Esophagus muscularis mucosa (tissue), 4 donors: ENCODE measurements around the gene NQO2. TPM values are rescaled to one million over a fixed set of nuclear protein-coding genes. Genes with fewer than 3 reads are reported as not detected.
"Not testable (repeated sequence)": the region's sequence is repeated elsewhere in the genome, so short reads cannot be mapped to it uniquely, and the experiment has no call there.

ENCODE experiments used
- DNase-seq: peaks from one replicate; pipeline ENCODE4 v3.0.0-alpha.2; 2017; ENCODE audit errors: extremely low spot score
- H3K27ac ChIP-seq, 4 donors: fragments of 200-600 bp; sonication (generic); replicated peaks in 1 of 4; 1 replicate in 3 of 4; 2 replicates in 1 of 4; pipeline ENCODE4 v1.5.1; 2016 to 2019; ENCODE audit warnings: mild to moderate bottlenecking in 1 of 4
- H3K27me3 ChIP-seq, 4 donors: fragments of 200-600 bp; sonication (generic); one replicate each; pipeline versions ENCODE4 v1.5.1 to v1.6.0; 2016 to 2019
- H3K36me3 ChIP-seq, 4 donors: fragments of 200-600 bp; sonication (generic); one replicate each; pipeline ENCODE4 v1.5.1; 2016 to 2019
- H3K4me1 ChIP-seq, 4 donors: fragments of 200-600 bp; sonication (generic); one replicate each; pipeline ENCODE4 v1.5.1; 2016 to 2019
- H3K4me3 ChIP-seq, 4 donors: fragments of 200-600 bp; sonication (generic); 1 replicate in 2 of 4; 2 replicates in 2 of 4; pipeline ENCODE4 v1.5.1; 2016 to 2019; ENCODE audit warnings: mild to moderate bottlenecking in 4 of 4, moderate library complexity in 1 of 4
- H3K9me3 ChIP-seq, 4 donors: fragments of 200-600 bp; sonication (generic); 1 replicate in 3 of 4; 2 replicates in 1 of 4; pipeline ENCODE4 v1.5.1; 2016 to 2019
- EP300 ChIP-seq: sonication (generic); formaldehyde crosslinking; IDR thresholded peaks from one replicate; pipeline ENCODE4 v1.6.1; 2017; ENCODE audit warnings: antibody characterized with exemption
- POLR2A ChIP-seq: fragments of 450-650 bp; IDR thresholded peaks from one replicate; pipeline ENCODE4 v1.6.1; 2017; ENCODE audit warnings: antibody characterized with exemption, moderate library complexity, mild to moderate bottlenecking, low read depth
- POLR2AphosphoS5 ChIP-seq, 2 donors: sonication (generic); formaldehyde crosslinking; IDR thresholded peaks; one replicate each; pipeline ENCODE4 v1.6.1; 2017; ENCODE audit warnings: antibody characterized with exemption in 2 of 2
- WGBS: methylation state at CpG from one replicate; pipeline ENCODE4 v1.1.5; 2018; 5-methylcytosine and 5-hydroxymethylcytosine counted together
- intact Hi-C: fragments of 100-400 bp; cut with DNase I; formaldehyde crosslinking; loops from one replicate; pipeline ENCODE4 v1.15.1; 2023
- total RNA-seq, 4 donors: library from RNA; depleted of rRNA; stranded (reverse); fragments of >200 nt; gene quantifications; one replicate each; pipeline versions ENCODE4 v1.1.0 to v1.2.1, GENCODE V29; 2016
- TF ChIP-seq, protein P1 (sequence below), 3 experiments: fragments of 200-600 bp in 2 of 3; fragments of 450-650 bp in 1 of 3; sonication (generic) in 2 of 3; IDR thresholded peaks; one replicate each; pipeline ENCODE4 v1.5.1; 2017 to 2019; ENCODE audit warnings: antibody characterized with exemption in 3 of 3, mild to moderate bottlenecking in 2 of 3, moderate library complexity in 1 of 3

NQO2 gene
- total RNA-seq, 4 donors from 2014 or later: 22.9 to 31.3 (median 27.2) TPM

DNA sequence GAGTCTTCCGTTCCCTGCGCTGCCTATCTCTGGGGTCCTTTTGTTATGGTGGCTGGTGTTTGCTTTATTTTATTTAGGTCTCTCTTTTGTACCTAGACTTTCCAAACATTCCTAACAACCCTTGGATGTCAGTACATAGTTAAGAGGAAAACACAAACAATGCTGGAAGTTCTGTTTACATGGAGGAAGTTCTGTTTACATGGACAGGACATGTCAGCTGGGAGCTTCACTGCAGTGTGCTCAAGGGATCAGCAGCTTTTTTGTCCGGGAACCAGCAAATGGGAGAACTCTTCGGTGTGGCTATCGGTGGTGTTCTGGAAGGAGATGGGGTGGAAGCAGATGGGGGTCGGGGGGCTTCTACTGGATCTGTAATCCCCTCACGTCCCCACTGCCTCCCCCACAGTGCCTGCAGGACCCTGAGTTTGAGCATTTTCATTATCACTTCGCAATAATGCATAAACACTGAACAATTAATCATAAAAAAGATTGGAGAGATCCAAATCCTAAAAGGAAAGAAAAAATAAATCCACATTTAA lies 31.0 kb upstream of the NQO2 start:
- no peaks in the 10 kb centered on the region for H3K27me3 ChIP-seq
- no peak overlapping the region for H3K4me3 ChIP-seq
- H3K9me3 ChIP-seq: no peaks in the 10 kb centered on the region
- intact Hi-C loops: no loop called here
- DNase-seq: no peak
- TF ChIP-seq POLR2A (no peak), EP300 (no peak)
- WGBS: 74% methylated on average over 8 of the region's 8 CpGs
- H3K4me1 ChIP-seq: peaks cover 11 to 50% (median 49%) of the 10 kb centered on the region in 4 donors
- peak overlapping the region; percentile 58 to 99 (median 96) for H3K27ac ChIP-seq
- peaks cover 0 to 6% (median 0%) of the 10 kb centered on the region in 4 donors for H3K36me3 ChIP-seq

DNA sequence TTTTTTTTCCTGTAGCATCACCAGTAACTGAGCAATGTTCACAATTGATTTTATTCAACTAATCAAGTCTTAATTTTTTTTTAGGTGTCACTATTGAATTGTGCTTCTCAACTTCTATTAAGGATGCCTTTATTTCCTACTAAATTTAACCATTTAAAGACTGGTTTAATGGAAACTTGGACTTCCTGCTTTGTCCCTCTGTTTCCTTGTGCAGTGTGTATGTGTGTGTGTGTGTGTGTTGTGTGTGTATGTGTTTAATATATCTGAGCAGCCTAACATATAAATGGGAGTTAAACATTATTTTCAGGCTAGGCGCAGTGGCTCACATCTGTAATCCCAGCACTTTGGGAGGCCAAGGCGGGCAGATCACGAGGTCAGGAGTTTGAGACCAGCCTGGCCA lies 30.1 kb upstream of the NQO2 start:
- WGBS: 91% methylated on average over 3 of the region's 3 CpGs
- TF ChIP-seq EP300: no peak
- TF ChIP-seq POLR2AphosphoS5 (IDR thresholded peaks at IDR 0.05): no peak
- TF ChIP-seq POLR2A: no peak
- TF ChIP-seq, protein P1, sequence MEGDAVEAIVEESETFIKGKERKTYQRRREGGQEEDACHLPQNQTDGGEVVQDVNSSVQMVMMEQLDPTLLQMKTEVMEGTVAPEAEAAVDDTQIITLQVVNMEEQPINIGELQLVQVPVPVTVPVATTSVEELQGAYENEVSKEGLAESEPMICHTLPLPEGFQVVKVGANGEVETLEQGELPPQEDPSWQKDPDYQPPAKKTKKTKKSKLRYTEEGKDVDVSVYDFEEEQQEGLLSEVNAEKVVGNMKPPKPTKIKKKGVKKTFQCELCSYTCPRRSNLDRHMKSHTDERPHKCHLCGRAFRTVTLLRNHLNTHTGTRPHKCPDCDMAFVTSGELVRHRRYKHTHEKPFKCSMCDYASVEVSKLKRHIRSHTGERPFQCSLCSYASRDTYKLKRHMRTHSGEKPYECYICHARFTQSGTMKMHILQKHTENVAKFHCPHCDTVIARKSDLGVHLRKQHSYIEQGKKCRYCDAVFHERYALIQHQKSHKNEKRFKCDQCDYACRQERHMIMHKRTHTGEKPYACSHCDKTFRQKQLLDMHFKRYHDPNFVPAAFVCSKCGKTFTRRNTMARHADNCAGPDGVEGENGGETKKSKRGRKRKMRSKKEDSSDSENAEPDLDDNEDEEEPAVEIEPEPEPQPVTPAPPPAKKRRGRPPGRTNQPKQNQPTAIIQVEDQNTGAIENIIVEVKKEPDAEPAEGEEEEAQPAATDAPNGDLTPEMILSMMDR (IDR thresholded peaks at IDR 0.05): no peak
- Histone ChIP-seq H3K4me1 (peaks cover 10 to 50% (median 48%) of the 10 kb centered on the region in 4 donors), H3K4me3 (peak overlapping the region in 2 of 4 donors; percentile 72 to 91), H3K27me3 (no peaks in the 10 kb centered on the region), H3K36me3 (peaks cover 0 to 6% (median 0%) of the 10 kb centered on the region in 4 donors), H3K27ac (peak overlapping the region; percentile 95 to 99 (median 98)), H3K9me3 (no peaks in the 10 kb centered on the region)
- DNase-seq: no peak
- intact Hi-C loops: no loop called here

DNA sequence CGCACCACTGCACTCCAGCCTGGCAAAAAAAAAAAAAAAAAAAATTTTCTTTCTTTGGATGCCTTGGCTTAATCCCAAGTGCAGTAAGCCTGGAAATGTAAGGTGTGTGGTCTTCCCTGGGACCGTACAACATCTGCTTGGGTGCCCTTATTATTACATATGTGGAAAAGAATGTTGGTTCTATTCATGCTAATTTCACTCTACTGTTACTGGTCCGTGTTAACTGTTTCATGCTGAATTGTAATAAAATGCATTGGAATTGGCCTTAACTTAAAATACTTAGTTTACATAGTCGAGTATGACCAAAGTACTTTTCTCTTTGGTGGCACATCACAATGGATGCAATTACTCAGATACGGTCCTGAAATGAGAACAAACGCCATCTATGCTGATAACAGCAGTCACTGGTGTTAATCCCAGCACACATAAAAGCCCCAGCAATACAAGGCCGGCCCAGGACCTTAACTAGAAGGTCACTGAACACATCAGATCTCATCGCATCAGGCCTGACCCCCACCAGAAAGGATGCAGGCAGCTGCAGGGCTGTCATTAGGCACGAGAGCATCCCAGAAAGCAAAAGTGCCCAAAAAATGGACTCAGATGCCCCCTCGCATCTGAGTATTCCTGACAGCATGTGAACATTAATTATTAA lies 29.5 kb upstream of the NQO2 start:
- intact Hi-C loops: no loop called here
- Histone ChIP-seq H3K4me1 (peaks cover 10 to 50% (median 48%) of the 10 kb centered on the region in 4 donors), H3K27me3 (no peaks in the 10 kb centered on the region), H3K4me3 (peak overlapping the region; percentile 72 to 94 (median 84)), H3K36me3 (peaks cover 0 to 6% (median 0%) of the 10 kb centered on the region in 4 donors), H3K27ac (peak overlapping the region; percentile 95 to 99 (median 98)), H3K9me3 (no peaks in the 10 kb centered on the region)
- DNase-seq: no peak
- 24% methylated on average over 10 of the region's 10 CpGs for WGBS
- TF ChIP-seq POLR2AphosphoS5 (IDR thresholded peaks at IDR 0.05) (no peak), POLR2A (no peak), EP300 (no peak)
- TF ChIP-seq, protein P1 (IDR thresholded peaks at IDR 0.05): no peak

DNA sequence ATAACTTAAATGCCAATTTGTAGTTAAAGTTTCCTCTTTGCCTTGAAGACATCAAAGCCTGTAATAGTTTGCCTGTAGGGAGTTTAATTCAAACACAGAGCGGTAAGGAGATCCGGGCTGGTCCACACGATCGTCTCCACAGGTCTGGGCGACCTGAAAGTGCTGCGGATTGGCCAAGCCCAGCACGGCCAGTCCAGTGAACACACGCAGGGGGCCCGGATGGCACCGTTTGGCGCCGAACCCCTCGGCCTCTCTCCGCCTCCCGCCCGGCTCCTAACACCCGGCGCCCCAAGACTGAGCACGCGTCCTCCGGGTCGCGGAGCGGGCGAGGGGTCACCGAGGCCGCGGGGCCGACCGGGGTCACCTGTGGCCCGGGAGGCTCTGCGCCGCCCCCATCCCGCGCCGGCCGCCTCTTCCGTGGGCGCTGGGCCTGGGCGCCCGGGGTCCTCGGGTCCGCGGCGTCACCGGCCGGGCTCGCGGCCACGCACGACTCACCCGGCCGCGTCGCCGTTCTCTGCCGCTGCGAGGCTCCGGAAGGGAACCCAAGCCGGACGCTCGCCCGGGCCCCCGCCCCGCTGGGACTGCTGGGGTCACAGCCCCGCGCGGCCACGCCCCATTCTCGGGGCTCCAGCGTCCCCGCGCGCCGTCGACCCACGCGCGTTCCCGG lies 28.8 kb upstream of the NQO2 start:
- WGBS: under 1% methylated on average over 8 of the region's 80 CpGs
- no peak for TF ChIP-seq EP300
- H3K9me3 ChIP-seq: no peaks in the 10 kb centered on the region
- peaks cover 10 to 50% (median 48%) of the 10 kb centered on the region in 4 donors for H3K4me1 ChIP-seq
- DNase-seq: no peak
- H3K4me3 ChIP-seq: peak overlapping the region; percentile 72 to 94 (median 84)
- H3K27me3 ChIP-seq: no peaks in the 10 kb centered on the region
- intact Hi-C loops: no loop called here
- peak overlapping the region; percentile 95 to 99 (median 98) for H3K27ac ChIP-seq
- peaks cover 0 to 6% (median 0%) of the 10 kb centered on the region in 4 donors for H3K36me3 ChIP-seq

DNA sequence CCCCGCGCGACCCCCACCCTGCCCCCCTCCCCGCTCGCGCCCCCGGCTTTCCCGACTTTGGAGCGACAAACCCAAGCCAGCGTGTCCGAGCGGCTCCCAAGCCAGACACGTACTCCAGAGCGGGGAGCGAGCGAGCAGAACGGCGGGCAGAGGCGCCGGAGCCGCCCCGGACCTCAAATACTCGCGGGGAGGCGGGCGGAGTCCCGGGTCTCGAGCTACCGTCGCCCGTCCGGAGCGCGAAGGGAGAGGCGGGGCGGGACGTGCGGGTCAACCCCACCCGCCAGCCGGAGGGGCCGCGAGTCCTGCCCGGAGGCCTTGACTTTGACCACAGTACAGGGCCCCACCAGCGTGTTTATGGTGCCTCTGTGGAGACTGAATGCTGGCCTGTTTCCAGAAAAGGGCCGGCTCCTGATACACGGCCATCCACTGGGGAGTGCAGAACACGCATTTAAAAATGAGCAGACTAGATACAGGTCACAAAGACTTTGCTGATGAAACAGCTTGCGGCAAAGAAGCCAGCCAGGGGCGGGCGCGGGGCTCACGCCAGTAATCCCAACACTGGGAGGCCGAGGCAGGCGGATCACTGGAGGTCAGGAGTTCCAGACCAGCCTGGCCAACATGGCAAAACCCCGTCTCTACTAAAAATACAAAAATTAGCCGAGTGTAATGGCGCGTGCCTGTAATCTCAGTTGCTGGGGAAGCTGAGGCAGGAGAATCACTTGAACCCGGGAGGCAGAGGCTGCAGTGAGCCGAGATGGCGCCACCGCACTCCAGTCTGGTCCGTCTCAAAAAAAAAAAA lies 28.1 kb upstream of the NQO2 start, which contains the start of gene SERPINB6:
TSS of gene SERPINB6 (minus strand) at position 148 of the 799 bp plus-strand sequence. CDS start 12,235 bp downstream, outside the sequence.
- Histone ChIP-seq H3K9me3 (no peaks in the 10 kb centered on the region), H3K27ac (peak within 1 kb of the TSS; percentile 95 to 99 (median 98)), H3K4me1 (peaks cover 10 to 52% (median 45%) of the 10 kb centered on the region in 4 donors), H3K36me3 (peaks cover 0 to 3% (median 0%) of the 10 kb centered on the region in 4 donors), H3K27me3 (no peaks in the 10 kb centered on the region), H3K4me3 (peak within 1 kb of the TSS; percentile 72 to 94 (median 84))
- TF ChIP-seq POLR2AphosphoS5 (IDR thresholded peaks at IDR 0.05): peak; percentile 59 to 74
- no peak for TF ChIP-seq EP300
- intact Hi-C loops: no loop called here
- 4% methylated on average over 19 of the region's 63 CpGs for WGBS
- DNase-seq: peak; percentile 95

DNA sequence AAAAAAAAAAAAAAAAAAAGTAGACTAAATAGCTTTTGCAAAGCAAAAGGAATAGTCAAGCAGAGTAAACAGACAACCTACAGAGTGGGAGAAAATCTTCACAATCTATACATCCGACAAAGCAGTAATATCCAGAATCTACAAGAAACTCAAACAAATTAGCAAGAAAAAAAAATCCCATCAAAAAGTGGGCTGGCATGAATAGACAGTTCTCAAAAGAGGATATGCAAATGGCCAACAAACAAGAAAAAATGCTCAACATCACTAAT lies 27.5 kb upstream of the NQO2 start:
- DNase-seq, H3K36me3 ChIP-seq, H3K9me3 ChIP-seq, H3K27me3 ChIP-seq, intact Hi-C loops: not testable (repeated sequence)
- Histone ChIP-seq H3K27ac (peak overlapping the region; percentile 95 to 99 (median 98)), H3K4me1 (peaks cover 10 to 52% (median 46%) of the 10 kb centered on the region in 4 donors), H3K4me3 (peak overlapping the region; percentile 72 to 94 (median 84))
- 33% methylated on average over 1 of the region's 1 CpG for WGBS

DNA sequence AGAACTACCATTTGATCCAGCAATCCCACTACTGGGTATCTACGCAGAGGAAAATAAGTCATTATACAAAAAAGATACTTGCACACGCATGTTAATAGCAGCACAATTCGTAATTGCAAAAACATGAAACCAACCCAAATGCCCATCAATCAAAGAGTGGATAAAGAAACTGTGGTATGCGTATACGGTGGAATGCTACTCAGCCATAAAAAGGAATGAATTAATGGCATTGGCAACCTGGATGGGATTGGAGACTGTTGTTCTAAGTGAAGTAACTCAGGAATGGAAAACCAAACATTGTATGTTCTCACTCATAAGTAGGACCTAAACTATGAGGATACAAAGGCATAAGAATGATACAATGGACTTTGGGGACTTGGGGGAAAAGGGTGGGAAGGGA lies 27.0 kb upstream of the NQO2 start:
- H3K4me3 ChIP-seq, H3K36me3 ChIP-seq, DNase-seq, H3K9me3 ChIP-seq, intact Hi-C loops, H3K27me3 ChIP-seq: not testable (repeated sequence)
- 92% methylated on average over 5 of the region's 5 CpGs for WGBS
- Histone ChIP-seq H3K4me1 (peaks cover 10 to 52% (median 46%) of the 10 kb centered on the region in 4 donors), H3K27ac (peak overlapping the region; percentile 95 to 99 (median 98))

DNA sequence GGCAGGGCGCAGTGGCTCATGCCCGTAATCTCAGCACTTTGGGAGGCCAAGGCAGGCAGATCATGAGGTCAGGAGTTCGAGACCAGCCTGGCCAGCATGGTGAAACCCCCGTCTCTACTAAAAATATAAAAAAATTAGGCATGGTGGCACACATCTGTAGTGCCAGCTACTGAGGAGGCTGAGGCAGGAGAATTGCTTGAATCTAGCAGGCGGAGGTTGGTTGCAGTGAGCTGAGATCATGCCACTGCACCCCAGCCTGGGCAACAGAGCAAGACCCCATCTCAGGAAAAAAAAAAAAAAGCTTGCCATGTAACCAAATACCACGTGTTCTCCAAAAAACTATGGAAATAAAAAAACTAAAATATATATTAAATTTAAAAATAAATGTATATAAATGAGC lies 26.5 kb upstream of the NQO2 start:
- peak overlapping the region in 2 of 4 donors; percentile 95 to 99 for H3K27ac ChIP-seq
- H3K9me3 ChIP-seq, H3K36me3 ChIP-seq, DNase-seq, H3K4me3 ChIP-seq, intact Hi-C loops, H3K27me3 ChIP-seq: not testable (repeated sequence)
- WGBS: 98% methylated on average over 6 of the region's 6 CpGs
- H3K4me1 ChIP-seq: peaks cover 10 to 52% (median 49%) of the 10 kb centered on the region in 4 donors
